T-cell (primary cell): ENCODE measurements around the gene SLC9A9. TPM values are rescaled to one million over a fixed set of nuclear protein-coding genes. Genes with fewer than 3 reads are reported as not detected.

Experiments
- ATAC-seq, 4 experiments: fragments of 200-7000 bp in 3 of 4; fragments of 150-1000 bp in 1 of 4; cut with Tn5 transposase; replicated peaks in 1 of 4; 1 replicate in 3 of 4; 2 replicates in 1 of 4; pipeline ENCODE4 v1.10.0; 2021; ENCODE audit warnings: moderate library complexity in 3 of 4, mild to moderate bottlenecking in 2 of 4, moderate number of reproducible peaks in 1 of 4
- CTCF ChIA-PET, 2 donors: fragments of 300-600 bp; sonication (Branson Sonifier 250); formaldehyde crosslinking; loops; one replicate each; lab custom pipeline; 2022; ENCODE audit warnings: antibody characterized with exemption in 2 of 2; lab: Charles Lee
- POLR2A ChIA-PET, 2 donors: fragments of 300-600 bp; sonication (Branson Sonifier 250); formaldehyde crosslinking; loops; one replicate each; lab custom pipeline; 2022; ENCODE audit warnings: antibody characterized with exemption in 2 of 2; lab: Charles Lee
- DNase-seq, 35 experiments: peaks; one replicate each; pipeline versions ENCODE4 v3.0.0 to v3.0.0-alpha.2; 2013 to 2023
- H3K27ac ChIP-seq: one replicate; pipeline ENCODE4 v1.5.1; 2013; ENCODE audit warnings: low read length
- H3K27me3 ChIP-seq, 2 experiments: replicated peaks in 1 of 2; 1 replicate in 1 of 2; 2 replicates in 1 of 2; pipeline versions ENCODE4 v1.6.1 to v1.7.0; 2013; ENCODE audit warnings: low read length in 1 of 2, mixed read lengths in 1 of 2; ENCODE audit not compliant: control insufficient read depth in 2 of 2, insufficient read depth in 2 of 2; ENCODE audit errors: extremely low read depth in 1 of 2
- H3K36me3 ChIP-seq, 2 donors: 1 replicate in 1 of 2; 2 replicates in 1 of 2; pipeline versions ENCODE4 v1.6.1 to v1.7.0; 2013; ENCODE audit warnings: low read length in 1 of 2; ENCODE audit not compliant: control insufficient read depth in 2 of 2, insufficient read depth in 1 of 2; ENCODE audit errors: extremely low read depth in 1 of 2
- H3K4me1 ChIP-seq, 2 experiments: 1 replicate in 1 of 2; 2 replicates in 1 of 2; pipeline versions ENCODE4 v1.6.1 to v1.7.0; 2013; ENCODE audit warnings: low read length in 2 of 2, mixed read lengths in 1 of 2; ENCODE audit not compliant: insufficient read depth in 2 of 2, control insufficient read depth in 1 of 2; ENCODE audit errors: extremely low read depth in 1 of 2
- H3K4me3 ChIP-seq, 2 donors: 1 replicate in 1 of 2; 2 replicates in 1 of 2; pipeline versions ENCODE4 v1.5.1 to v1.7.0; 2013; ENCODE audit warnings: mild to moderate bottlenecking in 2 of 2, low read length in 1 of 2, moderate library complexity in 1 of 2; ENCODE audit not compliant: control insufficient read depth in 1 of 2; ENCODE audit errors: extremely low read depth in 1 of 2
- H3K9me3 ChIP-seq: 2 replicates; pipeline ENCODE4 v1.7.0; 2013
- H3K27ac Mint-ChIP-seq, 2 donors: one replicate each; pipeline ENCODE4 v1.8.0; 2020 to 2021; ENCODE audit warnings: mild to moderate bottlenecking in 2 of 2, mixed read lengths in 2 of 2
- H3K27me3 Mint-ChIP-seq, 2 donors: one replicate each; pipeline ENCODE4 v1.8.0; 2021 to 2022; ENCODE audit warnings: mixed read lengths in 2 of 2
- H3K36me3 Mint-ChIP-seq: one replicate; pipeline ENCODE4 v1.8.0; 2021; ENCODE audit warnings: mixed read lengths
- H3K4me1 Mint-ChIP-seq, 3 donors: one replicate each; pipeline ENCODE4 v1.8.0; 2020 to 2022; ENCODE audit warnings: mixed read lengths in 3 of 3, mild to moderate bottlenecking in 1 of 3
- H3K4me3 Mint-ChIP-seq, 3 donors: one replicate each; pipeline ENCODE4 v1.8.0; 2020 to 2022; ENCODE audit warnings: mild to moderate bottlenecking in 3 of 3, mixed read lengths in 3 of 3, moderate library complexity in 3 of 3
- H3K9me3 Mint-ChIP-seq, 3 donors: one replicate each; pipeline ENCODE4 v1.8.0; 2020 to 2022; ENCODE audit warnings: mixed read lengths in 3 of 3
- WGBS: methylation state at CpG from one replicate; pipeline ENCODE4 v1.1.5; 2013; ENCODE audit warnings: missing lambda C conversion rate; ENCODE audit not compliant: insufficient coverage; 5-methylcytosine and 5-hydroxymethylcytosine counted together
- total RNA-seq, 35 experiments: library from RNA in 6 of 35; stranded (reverse) in 6 of 35; fragments of 120-200 nt in 1 of 35; gene quantifications; one replicate each; pipeline versions ENCODE4 v1.2.1 to v1.2.4 and lab custom pipeline; 2013 to 2026

The SLC9A9 gene
- total RNA-seq, 5 donors from 2014 or later (not counting 1 experiment from before 2014, with no cell fraction given) = 11.2 to 36.8 (median 17.8) TPM

GRCh38 chr3:143348486-143349327 lies 499.6 kb downstream of the SLC9A9 start:
- CTCF ChIA-PET = interaction anchor here (0.6 to 1.0 kb wide), 2 partner anchors 15 to 39 kb away, joined by 3 to 4 read pairs; no protein-coding TSS in a partner anchor
- peaks cover 16% of the 10 kb centered on the region for H3K36me3 Mint-ChIP-seq

DNA sequence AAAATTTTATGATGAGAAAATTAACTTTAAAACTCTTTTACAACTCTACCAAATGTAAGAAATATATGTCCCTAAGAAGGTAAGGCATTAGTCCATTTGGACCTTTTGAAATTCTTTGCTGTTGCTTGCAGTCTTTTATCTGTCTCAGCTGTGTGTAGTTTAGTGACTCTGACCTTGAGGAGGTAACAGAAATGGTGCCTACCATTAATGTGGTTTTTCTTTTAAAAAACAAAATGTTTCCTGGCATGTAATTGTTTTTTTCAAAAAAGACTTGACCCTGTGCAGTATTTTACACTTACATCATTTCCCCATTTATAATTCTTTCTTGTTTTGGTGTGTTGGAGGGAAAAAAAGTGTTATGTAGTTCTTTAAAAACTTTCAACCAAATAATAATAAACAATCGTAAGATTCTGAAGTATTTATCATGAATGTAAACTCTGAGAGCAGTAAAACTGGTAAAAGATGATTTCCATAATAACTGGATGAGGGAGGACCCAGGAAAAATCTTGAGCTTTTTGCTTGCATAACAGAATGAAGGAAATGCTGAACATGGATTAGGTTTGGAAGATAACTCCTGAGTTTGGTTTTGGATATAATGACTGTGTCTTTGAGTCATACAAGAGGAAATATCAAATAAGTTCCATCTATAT lies 503.6 kb downstream of the SLC9A9 start:
- Mint-ChIP-seq H3K36me3 (peaks cover 12% of the 10 kb centered on the region), H3K9me3 (peaks cover 0 to 5% (median 4%) of the 10 kb centered on the region in 3 donors), H3K4me1 (peaks cover 28 to 44% (median 39%) of the 10 kb centered on the region in 3 donors), H3K4me3 (no peak overlapping the region), H3K27me3 (no peaks in the 10 kb centered on the region), H3K27ac (peak overlapping the region in 1 of 2 donors; percentile 37)
- DNase-seq (no peak), ATAC-seq (no peak)
- Histone ChIP-seq H3K27ac (no peak overlapping the region), H3K4me1 (peaks cover 11 to 22% of the 10 kb centered on the region in 2 experiments), H3K9me3 (no peaks in the 10 kb centered on the region), H3K4me3 (no peak overlapping the region), H3K36me3 (no peaks in the 10 kb centered on the region), H3K27me3 (no peaks in the 10 kb centered on the region)
- ChIA-PET CTCF (no interaction called here), POLR2A (no interaction called here)
- no CpG with 5 or more reads among the region's 1 CpG for WGBS

More at GRCh38 chr3:143348486-143349327, 499.6 kb downstream of the SLC9A9 start:
- no peaks in the 10 kb centered on the region for H3K9me3 ChIP-seq
- no peaks in the 10 kb centered on the region for H3K36me3 ChIP-seq
- Mint-ChIP-seq H3K4me1 (peaks cover 41 to 61% (median 57%) of the 10 kb centered on the region in 3 donors), H3K27me3 (no peaks in the 10 kb centered on the region), H3K4me3 (peak overlapping the region in 2 of 3 donors; percentile 21 to 49), H3K27ac (peak overlapping the region; percentile 40 to 59), H3K9me3 (peaks cover 0 to 5% (median 4%) of the 10 kb centered on the region in 3 donors)
- H3K4me3 ChIP-seq = no peak overlapping the region
- H3K4me1 ChIP-seq = peaks cover 11 to 24% of the 10 kb centered on the region in 2 experiments
- POLR2A ChIA-PET = no interaction called here
- ATAC-seq (peak; percentile 48 to 75 (median 63)), DNase-seq (peak in 4 of 35 experiments; percentile 1 to 12 (median 6))
- no peaks in the 10 kb centered on the region for H3K27me3 ChIP-seq
- no peak overlapping the region for H3K27ac ChIP-seq
- WGBS = 80% methylated on average over 2 of the region's 5 CpGs

DNA sequence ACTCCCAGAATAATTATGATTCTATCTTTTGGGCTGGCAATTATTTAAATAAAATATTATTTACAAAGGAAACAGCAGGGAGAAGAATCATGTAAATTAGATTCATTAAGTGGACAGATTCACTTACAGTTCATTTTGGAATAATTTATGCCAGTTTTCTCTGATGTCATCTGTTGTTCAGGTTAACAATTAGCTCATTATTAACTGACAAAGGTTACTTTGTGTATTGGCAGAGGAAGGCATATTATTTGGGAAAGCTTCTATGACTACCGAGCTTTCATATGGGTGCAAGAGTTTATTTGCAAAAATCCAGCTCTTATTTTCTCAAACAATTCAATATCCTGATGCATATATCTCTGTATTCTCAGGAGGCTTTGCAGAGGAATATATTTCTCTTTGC lies 504.3 kb downstream of the SLC9A9 start:
- Mint-ChIP-seq H3K36me3 (peaks cover 12% of the 10 kb centered on the region), H3K27ac (no peak overlapping the region), H3K9me3 (peaks cover 0 to 5% (median 4%) of the 10 kb centered on the region in 3 donors), H3K27me3 (no peaks in the 10 kb centered on the region), H3K4me3 (no peak overlapping the region), H3K4me1 (peaks cover 21 to 37% (median 32%) of the 10 kb centered on the region in 3 donors)
- ChIA-PET CTCF (no interaction called here), POLR2A (no interaction called here)
- no CpG with 5 or more reads among the region's 1 CpG for whole genome bisulfite sequencing
- no peak overlapping the region for H3K4me3 ChIP-seq
- H3K27me3 ChIP-seq = no peaks in the 10 kb centered on the region
- H3K9me3 ChIP-seq = no peaks in the 10 kb centered on the region
- H3K4me1 ChIP-seq = peaks cover 8 to 15% of the 10 kb centered on the region in 2 experiments
- H3K27ac ChIP-seq = no peak overlapping the region
- no peaks in the 10 kb centered on the region for H3K36me3 ChIP-seq
- ATAC-seq (no peak), DNase-seq (no peak)

DNA sequence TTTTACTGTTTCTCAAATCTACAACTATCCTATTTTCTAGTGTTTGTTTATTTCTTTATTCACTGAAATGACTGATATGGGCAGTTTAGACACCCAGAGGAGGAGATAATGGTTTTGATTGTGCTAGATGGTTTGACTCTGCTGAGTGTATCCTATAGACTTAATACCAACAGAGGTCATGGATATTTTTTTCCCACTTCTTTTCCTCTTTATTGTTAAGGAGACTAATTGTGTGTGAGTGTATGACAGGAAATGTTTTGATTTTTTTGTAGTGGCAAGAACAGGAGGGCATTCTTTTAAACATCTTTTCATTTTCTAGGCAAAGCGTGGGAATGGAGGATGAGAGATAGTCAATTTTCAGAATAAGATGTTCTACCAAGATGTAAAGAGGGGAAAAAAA lies 505.2 kb downstream of the SLC9A9 start:
- peaks cover 12% of the 10 kb centered on the region for H3K36me3 Mint-ChIP-seq
- WGBS = no CpG with 5 or more reads among the region's 1 CpG
- H3K27ac Mint-ChIP-seq = no peak overlapping the region

DNA sequence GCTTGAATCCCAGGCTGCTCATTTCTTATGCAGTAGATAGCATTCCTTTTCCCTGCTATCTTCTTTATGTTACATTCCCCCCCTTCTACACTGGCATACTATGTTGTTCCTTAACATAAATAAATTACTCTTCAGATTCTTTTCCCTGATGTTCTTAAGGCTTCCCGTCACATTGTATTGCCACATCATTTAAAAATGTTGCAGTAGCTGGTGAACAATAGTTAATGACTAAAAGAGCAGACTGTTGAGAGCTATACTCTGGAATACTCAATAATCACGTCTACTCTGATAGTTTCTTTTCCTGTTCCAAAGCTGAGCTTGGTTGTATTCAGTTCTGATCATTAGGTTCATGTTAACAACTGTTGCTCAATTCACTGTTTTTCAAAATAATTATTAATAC lies 508.8 kb downstream of the SLC9A9 start:
- Mint-ChIP-seq H3K27ac (no peak overlapping the region), H3K27me3 (no peaks in the 10 kb centered on the region), H3K9me3 (no peaks in the 10 kb centered on the region), H3K4me1 (peaks cover 0 to 7% (median 7%) of the 10 kb centered on the region in 3 donors), H3K4me3 (no peak overlapping the region), H3K36me3 (peaks cover 13% of the 10 kb centered on the region)
- no peak for ATAC-seq
- no peaks in the 10 kb centered on the region for H3K9me3 ChIP-seq
- H3K4me3 ChIP-seq = no peak overlapping the region
- H3K27ac ChIP-seq = no peak overlapping the region
- ChIA-PET CTCF (interaction anchor here in 1 of 2 donors (0.5 kb wide), 1 partner anchor 208 kb away, joined by 5 read pairs; no protein-coding TSS in a partner anchor), POLR2A (no interaction called here)
- peaks cover 0 to 7% of the 10 kb centered on the region in 2 experiments for H3K4me1 ChIP-seq
- no CpG with 5 or more reads among the region's 2 CpGs for WGBS
- H3K27me3 ChIP-seq = no peaks in the 10 kb centered on the region
- H3K36me3 ChIP-seq = no peaks in the 10 kb centered on the region
- DNase-seq = no peak

More for the DNA sequence above, 505.2 kb downstream of the SLC9A9 start:
- CTCF ChIA-PET = no interaction called here
- Mint-ChIP-seq H3K27me3 (no peaks in the 10 kb centered on the region), H3K4me3 (no peak overlapping the region), H3K9me3 (peaks cover 0 to 5% (median 4%) of the 10 kb centered on the region in 3 donors), H3K4me1 (peaks cover 12 to 28% (median 24%) of the 10 kb centered on the region in 3 donors)
- POLR2A ChIA-PET = no interaction called here
- Histone ChIP-seq H3K27ac (no peak overlapping the region), H3K27me3 (no peaks in the 10 kb centered on the region), H3K4me1 (peaks cover 3 to 13% of the 10 kb centered on the region in 2 experiments), H3K4me3 (no peak overlapping the region), H3K9me3 (no peaks in the 10 kb centered on the region), H3K36me3 (no peaks in the 10 kb centered on the region)
- ATAC-seq = no peak
- DNase-seq = no peak

GRCh38 chr3:143337387-143337786 lies 510.9 kb downstream of the SLC9A9 start:
- H3K4me3 ChIP-seq = no peak overlapping the region
- POLR2A ChIA-PET = no interaction called here
- ATAC-seq (no peak), DNase-seq (no peak)
- Mint-ChIP-seq H3K4me3 (no peak overlapping the region), H3K27ac (no peak overlapping the region), H3K9me3 (no peaks in the 10 kb centered on the region), H3K4me1 (no peaks in the 10 kb centered on the region), H3K27me3 (no peaks in the 10 kb centered on the region), H3K36me3 (peaks cover 13% of the 10 kb centered on the region)
- no peaks in the 10 kb centered on the region for H3K27me3 ChIP-seq
- 70% methylated on average over 2 of the region's 2 CpGs for WGBS
- no peaks in the 10 kb centered on the region for H3K36me3 ChIP-seq
- H3K27ac ChIP-seq = no peak overlapping the region
- no peaks in the 10 kb centered on the region for H3K9me3 ChIP-seq
- H3K4me1 ChIP-seq = no peaks in the 10 kb centered on the region
- CTCF ChIA-PET = no interaction called here
